HEK293T (cell line): Measurements from ENCODE around the gene VSTM4.

Experiments used
- ARNT ChIP-seq: fragments of 450-650 bp; IDR thresholded peaks from 2 replicates; pipeline ENCODE4 v1.6.1; 2017; ENCODE audit warnings: mild to moderate bottlenecking
- FOXK2 ChIP-seq: fragments of 450-650 bp; IDR thresholded peaks from 2 replicates; pipeline ENCODE4 v1.6.1; 2016; ENCODE audit warnings: mild to moderate bottlenecking
- SP1 ChIP-seq: fragments of 450-650 bp; IDR thresholded peaks from 2 replicates; pipeline ENCODE4 v1.6.1; 2017
- TARDBP ChIP-seq: fragments of 450-650 bp; IDR thresholded peaks from 2 replicates; pipeline ENCODE4 v1.6.1; 2016

DNA sequence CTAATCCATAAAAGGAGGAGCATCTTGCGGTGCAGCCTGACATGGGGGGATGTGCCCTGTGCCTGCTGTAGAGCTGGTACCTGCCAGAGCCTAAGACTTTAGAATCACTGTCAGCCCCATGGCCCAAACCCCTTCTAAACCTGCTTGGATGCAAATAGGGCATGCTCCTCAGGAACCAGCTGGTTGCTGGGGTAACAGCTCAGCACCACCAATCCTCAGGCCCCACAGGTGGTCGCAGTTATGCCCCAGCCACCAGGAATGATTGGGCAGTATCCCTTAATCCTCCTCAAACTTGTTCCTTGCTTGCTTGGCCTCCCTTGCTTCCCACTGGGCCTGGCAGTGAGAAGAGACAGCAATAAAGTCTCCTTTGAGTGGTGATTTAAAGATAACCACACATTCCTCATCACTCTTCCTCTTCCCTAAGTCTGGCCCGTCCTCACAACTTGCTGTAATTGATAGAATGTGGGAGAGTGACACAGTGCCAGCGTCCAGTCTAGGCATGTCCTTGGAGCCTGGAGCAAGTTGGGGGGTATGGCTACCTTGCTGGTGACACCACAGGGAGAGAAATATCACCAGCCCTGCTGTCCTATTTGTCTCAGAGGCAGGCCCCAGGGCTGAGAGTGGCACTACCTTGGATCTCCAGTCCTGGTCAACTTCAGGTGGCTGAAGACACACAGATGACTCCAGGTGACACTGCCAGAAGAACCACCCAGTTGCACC is 43.0 kb downstream of the VSTM4 start:
- TF ChIP-seq TARDBP (no peak), FOXK2 (no peak), ARNT (no peak), SP1 (no peak)
